HG03432 (cell line): ENCODE results near the gene SRRD.
"Not testable (repeated sequence)": the region's sequence is repeated elsewhere in the genome, so short reads cannot be mapped to it uniquely, and the experiment has no call there.

Experiments
- ATAC-seq: cut with Tn5 transposase; IDR thresholded peaks from one replicate; pipeline ENCODE4 v1.9.1; 2021; ENCODE audit warnings: mild to moderate bottlenecking, moderate library complexity; ENCODE audit not compliant: unreplicated experiment

SRRD gene

DNA sequence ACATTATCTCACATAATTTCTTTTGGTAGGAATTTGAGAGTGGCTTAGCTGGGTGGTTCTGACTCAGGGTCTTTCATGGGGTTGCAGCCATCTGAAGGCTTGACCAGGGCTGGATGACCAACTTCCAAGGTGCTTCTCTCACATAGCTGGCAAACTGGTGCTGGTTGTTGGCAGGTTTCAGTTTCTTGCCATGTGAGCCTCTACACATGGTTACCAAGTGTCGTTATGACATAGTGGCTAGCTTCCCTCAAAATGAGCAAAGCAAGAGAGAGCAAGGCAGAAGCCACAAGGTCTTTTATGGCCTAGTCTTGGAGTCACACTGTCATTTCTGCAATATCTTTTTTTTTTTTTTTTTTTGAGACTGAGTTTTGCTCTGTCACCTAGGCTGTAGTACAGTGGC lies 32.8 kb downstream of the SRRD start:
- no peak for ATAC-seq

DNA sequence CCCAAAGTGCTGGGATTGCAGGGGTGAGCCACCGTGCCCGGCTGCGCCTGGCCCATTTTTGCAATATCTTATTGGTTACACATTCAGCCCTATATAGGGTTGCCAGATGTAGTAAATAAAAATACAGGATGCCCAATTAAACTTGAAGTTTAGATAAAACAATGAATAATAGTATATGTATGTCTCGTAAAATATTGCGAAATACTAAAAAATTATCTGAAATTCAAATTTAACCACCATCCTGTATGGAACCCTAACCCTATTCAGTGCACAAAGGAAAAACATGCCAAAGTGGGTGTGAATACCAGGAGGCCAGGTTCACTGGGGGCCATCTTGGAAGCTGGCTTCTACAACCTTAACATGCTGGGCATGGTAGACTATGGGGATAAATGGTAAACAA lies 33.8 kb downstream of the SRRD start:
- no peak for ATAC-seq

DNA sequence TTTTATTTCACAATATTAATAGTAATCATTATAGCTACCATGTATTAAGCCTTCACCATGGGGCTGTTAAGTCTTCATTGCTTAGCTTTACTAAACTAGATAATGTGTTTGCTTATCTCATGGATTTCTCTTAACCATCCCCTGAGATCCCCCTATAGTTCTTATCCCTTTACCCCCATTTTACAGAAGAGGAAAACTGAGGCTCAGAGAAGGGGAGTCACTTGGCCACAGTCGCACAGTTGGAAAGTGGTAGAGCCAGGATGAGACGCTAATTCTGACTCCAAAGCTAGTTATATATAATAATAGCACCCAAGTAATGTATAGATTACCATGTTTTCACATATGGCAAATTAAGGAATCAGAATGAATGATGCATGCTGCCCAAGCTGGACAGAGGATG lies 38.3 kb downstream of the SRRD start:
- ATAC-seq, result no peak

DNA sequence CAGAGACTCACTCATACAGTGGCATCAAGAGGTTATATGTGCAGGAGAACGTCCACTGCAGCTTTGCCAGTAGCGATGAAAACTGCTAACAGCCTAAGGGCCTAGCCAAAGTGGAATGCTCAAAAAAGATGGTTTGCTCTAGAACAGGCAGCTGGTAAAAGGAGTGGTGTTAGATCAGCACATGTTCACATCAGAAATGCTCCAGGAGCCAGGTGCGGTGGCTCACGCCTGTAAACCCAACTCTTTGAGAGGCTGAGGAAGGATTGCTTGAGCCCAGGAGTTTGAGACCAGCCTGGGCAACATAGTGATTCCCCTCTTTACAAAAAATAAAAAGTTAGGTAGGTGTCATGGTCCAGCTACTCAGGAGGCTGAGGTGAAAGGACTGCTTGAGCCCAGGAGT lies 38.9 kb downstream of the SRRD start:
- no peak for ATAC-seq

DNA sequence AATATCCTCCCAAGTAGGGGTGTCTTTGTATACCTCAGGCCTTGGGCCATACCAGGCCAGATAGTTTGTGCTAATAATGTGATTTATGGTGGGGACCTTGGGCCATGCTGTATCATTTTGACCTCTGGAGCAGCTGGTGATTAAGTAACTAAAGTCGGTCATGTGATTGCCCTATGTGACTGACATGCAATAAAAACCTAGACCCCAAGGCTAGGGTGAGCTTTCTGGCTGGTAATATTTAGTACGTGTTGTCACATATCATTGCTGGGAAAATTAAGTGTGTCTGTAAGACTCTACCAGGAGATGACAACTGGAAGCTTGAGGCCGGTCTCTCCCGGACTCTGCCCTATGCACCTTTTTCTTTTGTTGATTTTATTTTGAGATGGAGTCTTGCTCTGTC lies 41.2 kb downstream of the SRRD start:
- ATAC-seq, result no peak

DNA sequence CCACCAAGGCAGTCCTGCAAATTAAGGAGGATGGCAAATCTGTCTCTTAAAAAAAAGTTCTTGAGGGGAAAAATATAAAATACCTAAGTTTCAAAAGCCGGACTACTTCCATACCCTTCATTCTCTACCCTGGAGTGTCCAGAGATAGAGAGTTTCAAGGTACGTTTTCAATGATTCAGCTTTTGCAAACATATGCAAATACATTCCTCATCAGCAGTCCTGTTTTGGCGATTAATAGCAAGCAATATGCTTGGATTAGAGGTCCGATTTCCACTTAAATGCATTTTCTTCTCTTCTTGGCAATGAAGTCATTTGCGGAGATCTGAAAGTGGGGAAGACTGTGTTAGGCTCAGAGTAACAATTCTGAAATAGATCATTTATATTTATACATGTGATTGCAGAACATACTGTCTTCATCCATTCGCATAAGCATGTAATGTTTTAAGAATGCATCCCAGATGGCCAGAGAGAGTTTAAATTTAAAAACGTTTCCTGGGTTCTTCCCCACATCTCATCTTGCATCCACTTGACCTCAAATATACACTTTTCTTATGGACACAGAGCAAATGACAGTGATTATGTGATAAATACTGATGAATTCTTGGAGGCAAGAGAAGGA lies 42.4 kb downstream of the SRRD start:
- ATAC-seq, result no peak

DNA sequence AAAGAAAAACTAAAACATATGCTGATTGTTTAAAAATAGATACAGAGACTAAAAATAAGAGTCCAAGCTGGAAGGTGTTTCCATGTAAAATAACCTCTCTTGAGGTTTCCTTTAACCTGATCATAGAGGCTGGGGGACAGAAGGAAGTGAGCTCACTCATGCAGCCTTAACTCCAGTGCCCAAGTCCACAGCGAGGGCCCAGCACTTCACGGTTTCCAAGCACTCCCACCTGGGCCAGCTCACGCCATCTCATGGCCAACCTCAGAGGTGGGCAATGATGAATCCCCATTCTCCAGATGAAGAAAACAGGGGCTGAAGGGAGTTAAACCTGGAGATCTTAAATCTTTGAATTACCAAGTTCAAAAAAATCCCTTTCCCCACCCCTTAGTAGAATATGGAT lies 43.5 kb downstream of the SRRD start:
- ATAC-seq, result no peak

DNA sequence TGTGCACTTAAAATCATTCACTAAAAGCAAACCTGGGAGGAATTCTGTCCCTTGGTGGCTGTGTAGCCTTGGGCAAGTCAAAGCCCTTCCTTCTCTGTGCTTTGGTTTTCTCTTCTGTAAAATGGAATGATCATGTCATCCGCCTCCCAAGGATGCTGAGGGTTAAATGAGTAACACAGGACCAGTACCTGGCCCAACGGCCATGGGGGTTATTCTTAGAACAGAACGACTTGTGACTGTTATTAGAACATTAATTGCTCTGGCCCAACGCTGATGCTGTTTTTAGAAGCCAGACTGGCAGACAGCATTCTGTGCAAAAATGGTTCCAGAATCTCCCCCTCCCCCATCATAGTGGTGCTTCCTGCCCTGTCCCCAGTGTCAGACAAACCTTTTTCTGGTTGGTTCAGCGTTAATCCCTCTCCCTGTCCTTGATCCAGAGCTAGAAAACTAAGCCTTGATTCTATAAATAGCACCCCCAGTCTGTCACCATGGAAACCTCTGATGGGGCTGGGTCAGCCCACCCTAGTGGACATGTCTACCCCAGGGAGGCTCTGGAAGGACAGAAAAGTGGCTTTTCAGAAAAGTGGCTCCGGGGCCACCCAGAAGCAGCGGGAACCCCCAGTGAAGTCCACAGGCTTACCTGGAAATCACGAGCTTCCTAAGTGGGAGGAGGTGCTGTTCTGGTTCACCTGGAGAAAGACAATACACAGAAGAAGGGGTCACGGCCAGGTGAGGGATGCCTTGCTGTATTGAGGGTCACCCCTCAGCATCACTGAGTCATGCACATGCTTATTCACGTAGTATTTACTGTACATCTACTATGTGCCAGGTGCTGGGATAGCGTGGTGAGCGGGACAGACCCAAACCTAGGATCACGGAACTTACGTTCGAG lies 44.1 kb downstream of the SRRD start:
- no peak for ATAC-seq

DNA sequence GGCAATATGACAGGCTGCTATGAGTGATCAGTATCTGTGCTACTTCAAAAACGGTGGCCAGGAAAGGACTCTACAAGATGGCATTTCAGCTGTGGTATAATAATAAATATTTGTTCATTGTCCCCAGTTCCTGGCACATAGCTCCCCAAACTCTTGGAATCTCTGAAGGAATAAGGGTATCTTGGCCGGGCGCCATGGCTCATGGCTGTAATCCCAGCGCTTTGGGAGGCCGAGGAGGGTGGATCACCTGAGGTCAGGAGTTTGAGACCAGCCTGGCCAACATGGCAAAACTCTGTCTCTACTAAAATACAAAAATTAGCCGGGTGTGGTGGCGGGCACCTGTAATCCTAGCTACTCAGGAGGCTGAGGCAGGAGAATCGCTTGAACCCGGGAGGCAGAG lies 44.8 kb downstream of the SRRD start:
- ATAC-seq, result not testable (repeated sequence)

DNA sequence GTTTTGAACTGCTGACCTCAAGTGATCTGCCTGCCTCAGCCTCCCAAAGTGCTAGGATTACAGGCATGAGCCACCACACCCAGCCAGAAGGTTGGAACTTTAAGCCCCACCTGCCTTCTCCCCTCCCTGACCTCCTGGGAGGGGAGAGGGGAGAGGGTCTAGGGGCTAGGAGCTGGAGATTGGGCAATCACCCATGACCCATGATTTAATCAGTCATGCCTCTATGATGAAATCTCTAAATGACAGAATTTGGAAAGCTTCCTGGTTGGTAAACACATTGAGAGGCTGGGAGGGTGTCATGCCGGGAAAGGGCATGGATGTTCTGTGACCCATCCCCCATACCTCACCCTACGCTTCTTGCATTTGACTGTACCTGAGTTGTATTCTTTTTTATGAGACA lies 45.7 kb downstream of the SRRD start:
- no peak for ATAC-seq

DNA sequence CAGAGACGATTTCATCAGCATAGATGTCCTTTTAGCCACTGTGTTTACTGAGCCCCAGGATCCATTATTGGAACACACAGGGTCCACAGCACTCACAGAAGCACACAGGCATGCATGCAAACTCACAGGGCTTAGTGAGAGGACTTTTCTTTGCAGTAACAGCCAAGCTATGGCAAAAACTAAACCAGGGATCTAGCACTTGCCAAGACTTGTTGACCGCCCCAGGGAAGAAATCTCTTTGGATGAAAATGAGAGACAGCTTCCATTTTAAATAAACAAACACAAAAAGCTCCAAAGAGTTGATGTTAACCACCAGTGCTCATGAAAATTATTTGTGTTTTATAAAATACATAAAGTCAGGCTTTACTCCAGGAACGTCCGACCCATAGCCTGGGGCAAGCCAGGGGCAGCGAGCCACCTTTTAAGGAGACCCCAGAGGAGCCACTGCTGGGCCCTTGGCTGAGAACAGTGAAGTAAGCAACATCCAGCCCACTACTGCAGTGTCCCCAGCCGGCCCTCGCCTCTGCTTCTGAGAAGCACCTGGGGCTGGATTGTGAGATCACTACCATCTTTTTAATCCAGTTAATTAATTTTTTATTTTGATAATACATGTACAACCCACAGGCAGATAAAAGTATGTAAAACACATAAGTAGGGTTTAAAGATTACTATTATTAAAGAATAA lies 50.6 kb downstream of the SRRD start:
- no peak for ATAC-seq

DNA sequence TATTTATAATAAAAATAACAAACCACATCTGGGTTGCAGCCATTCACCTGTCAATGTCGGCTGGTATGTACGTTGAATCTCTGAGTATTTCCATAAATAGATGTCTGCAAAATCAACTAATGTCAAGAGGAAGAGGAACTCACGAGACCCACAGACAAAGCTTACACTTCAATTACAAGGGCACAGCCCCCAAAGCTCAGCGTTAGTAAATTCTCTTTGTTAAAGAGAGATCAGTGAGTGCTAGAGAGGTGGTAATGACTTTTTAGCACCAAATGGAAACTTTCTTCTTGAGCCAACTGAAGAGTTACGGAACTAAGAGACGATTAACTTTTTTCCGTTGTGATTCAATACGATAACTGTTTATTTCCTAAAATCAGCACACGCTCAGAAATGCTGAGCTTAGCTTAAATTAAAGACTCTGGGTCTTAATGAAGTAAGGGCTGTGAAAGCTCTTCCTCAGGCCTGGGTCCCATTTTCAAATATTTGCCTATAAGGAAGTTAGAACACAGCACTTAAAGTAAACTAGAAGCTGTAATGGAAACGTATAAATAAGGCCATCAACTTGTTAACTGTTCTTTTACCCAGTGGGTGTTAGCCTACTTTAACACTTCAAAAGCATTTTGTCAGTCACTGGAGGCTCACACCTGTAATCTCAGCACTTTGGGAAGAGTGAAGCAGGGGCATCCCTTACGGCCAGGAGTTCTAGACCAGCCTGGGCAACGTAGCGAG lies 51.4 kb downstream of the SRRD start:
- no peak for ATAC-seq

DNA sequence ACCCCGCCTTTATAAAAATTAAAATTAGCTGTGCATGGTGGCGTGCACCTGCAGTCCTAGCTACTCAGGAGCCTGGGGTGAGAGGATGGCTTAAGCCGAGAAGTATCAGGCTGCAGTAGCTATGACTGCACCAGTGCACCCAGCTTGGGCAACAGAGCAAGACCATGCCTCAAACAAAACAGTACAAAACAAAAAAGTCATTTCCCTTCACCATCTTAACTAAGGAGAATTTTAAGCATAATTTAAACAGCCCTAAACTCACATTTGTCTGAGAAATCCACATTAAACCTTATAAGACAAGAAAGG lies 51.9 kb downstream of the SRRD start:
- ATAC-seq, result no peak

DNA sequence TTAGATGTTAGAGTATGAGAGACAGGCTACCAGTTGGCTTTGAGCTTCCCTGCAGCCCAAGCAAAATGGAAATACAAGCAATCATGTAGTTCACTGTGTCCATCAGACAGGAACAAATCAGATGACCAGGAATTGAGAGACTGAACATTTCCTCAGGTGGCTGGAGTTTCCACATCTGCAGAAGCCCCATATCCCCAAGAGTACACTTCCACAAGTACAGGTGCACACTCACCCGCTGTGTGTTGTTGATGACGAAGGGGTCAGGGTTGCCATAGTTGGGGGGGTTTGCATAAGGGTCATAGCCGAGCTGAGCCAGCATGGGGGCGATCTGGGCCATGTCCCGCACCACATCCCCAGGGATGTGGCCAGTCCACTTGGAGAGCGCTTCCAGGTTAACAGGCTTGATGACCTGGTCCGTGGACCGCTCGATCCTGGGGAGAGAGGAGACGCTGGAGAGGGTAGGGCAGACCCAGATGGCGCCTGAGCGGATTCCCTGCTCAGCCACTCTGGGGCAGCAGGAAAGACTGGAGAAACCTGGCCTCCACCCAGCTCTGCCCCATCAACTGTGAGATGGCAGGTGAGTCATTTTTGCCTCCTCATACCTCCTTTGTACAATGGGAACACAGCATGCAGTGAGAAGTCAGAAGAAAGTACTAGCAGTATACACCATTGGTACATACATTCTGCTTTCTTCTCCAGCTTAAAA lies 52.5 kb downstream of the SRRD start:
- ATAC-seq, result no peak

DNA sequence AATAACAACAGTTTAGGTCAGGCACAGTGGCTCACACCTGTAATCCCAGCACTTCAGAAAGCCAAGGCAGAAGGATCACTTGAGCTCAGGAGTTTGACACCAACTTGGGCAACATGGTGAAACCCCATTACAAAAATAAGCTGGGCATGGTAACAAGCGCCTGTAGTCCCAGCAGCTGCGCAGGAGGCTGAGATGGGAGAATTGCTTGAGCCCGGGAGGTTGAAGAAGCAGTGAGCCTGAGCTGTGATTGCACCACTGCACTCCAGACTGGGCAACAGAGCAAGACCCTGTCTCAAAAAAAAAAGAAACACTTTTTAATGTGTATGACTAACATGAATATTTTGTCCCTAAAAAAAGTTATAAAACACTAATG lies 53.1 kb downstream of the SRRD start:
- no peak for ATAC-seq

DNA sequence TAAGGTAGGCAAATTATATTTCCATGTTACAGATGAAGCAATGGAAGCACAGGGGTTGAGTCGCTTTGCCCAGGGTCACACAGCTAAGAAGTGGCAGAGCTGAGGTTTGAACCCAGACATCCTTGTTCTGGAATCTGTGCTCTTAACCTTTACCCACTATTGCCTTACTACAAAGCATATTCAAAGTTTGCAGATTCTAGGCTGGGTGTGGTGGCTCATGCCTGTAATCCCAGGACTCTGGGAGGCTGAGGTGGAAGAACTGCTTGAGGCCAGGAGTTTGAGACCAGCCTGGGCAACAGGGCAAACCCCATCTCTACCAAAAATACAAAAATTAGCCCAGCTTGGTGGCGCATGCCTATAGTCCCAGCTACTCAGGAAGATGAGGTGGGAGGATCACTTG lies 56.4 kb downstream of the SRRD start:
- no peak for ATAC-seq

DNA sequence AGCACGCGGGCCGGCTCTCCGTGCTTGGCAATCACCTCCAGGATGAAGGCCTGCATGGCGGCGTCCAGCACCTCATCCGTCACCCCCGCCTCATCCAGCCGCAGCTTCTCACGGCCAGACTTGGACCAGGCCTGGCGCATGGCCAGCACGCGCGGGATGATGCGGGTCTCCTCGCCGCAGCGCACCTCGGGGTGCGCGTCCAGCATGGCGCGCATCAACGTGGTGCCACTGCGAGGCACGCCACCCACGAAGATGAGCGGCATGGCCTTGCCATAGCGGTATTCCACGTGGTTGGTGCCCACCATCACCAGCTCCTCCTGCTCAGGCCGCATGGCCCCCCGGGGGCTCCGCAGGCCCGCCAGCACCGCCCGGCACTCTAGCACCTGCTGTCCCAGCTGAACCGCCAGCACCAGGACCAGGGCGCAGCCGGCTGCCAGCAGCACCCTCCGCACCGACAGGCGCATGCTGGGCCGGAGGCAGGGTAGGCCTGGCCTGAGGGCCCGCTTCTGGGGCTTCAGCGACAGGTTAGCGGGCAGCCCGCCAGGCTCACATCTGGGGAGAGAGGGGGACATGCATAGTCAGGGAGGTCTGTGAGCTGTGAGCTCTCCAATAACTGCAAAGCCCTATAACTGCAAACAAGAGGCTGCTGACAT lies 57.6 kb downstream of the SRRD start:
- no peak for ATAC-seq

DNA sequence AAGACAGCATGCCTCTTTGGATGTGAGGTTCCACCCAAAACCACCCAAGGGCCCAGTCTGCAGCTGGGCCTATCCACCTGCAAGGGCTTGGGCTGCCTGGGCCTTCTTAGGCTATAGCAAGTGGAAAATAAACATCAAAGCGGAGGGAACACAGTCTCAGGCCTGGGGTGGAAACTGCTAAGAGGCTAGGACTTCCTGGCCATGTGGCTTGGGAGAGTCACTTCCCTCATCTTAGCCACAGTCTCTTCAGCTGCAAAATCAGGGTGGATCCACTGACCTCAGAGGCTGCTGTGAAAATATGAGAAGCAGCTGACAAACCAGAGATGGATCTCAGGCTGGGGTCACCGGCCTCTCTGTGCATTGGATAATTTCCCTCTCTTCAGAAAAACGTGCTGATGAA lies 59.2 kb downstream of the SRRD start:
- no peak for ATAC-seq
